Measurements from ENCODE around the gene NT5C3A.
"Not testable (repeated sequence)": the region's sequence is repeated elsewhere in the genome, so short reads cannot be mapped to it uniquely, and the experiment has no call there.

The NT5C3A gene

GRCh38 chr7:33062023-33062781, at the start of gene NT5C3A:
Gene NT5C3A (minus strand): TSS chr7:33062776. CDS start chr7:33062705, 71 bp downstream.
- DNase-seq: peak in 4 of 6 experiments; percentile 5 to 51 (median 23)

GRCh38 chr7:33111614-33112013, 49.0 kb upstream of the NT5C3A start:
- DNase-seq: no peak

- no peak for DNase-seq
Measured at GRCh38 chr7:33109758-33110238, 47.2 kb upstream of the NT5C3A start.

- DNase-seq: peak; percentile 46 to 78 (median 72)
Measured at GRCh38 chr7:33109005-33109757, 46.6 kb upstream of the NT5C3A start, which contains the start of gene RP9. Gene RP9 (minus strand): TSS chr7:33109404. CDS start chr7:33109372, 32 bp downstream.

GRCh38 chr7:33108554-33109004, 46.0 kb upstream of the NT5C3A start:
- peak in 1 of 6 experiments; percentile 8 for DNase-seq

- DNase-seq: peak in 4 of 6 experiments; percentile 5 to 46 (median 16)
Measured at GRCh38 chr7:33107136-33108066, 44.8 kb upstream of the NT5C3A start.

GRCh38 chr7:33101906-33102305, 39.3 kb upstream of the NT5C3A start:
- DNase-seq: no peak

GRCh38 chr7:33100770-33101169, 38.2 kb upstream of the NT5C3A start:
- no peak for DNase-seq

- no peak for DNase-seq
Measured at GRCh38 chr7:33099154-33099940, 36.8 kb upstream of the NT5C3A start.

GRCh38 chr7:33094745-33095275, 32.2 kb upstream of the NT5C3A start:
- DNase-seq: not testable (repeated sequence)

GRCh38 chr7:33093266-33093665, 30.7 kb upstream of the NT5C3A start:
- no peak for DNase-seq

GRCh38 chr7:33091641-33092191, 29.1 kb upstream of the NT5C3A start:
- no peak for DNase-seq

- DNase-seq: no peak
Measured at GRCh38 chr7:33091111-33091531, 28.5 kb upstream of the NT5C3A start.

GRCh38 chr7:33089142-33089541, 26.6 kb upstream of the NT5C3A start:
- no peak for DNase-seq

- no peak for DNase-seq
Measured at GRCh38 chr7:33087858-33088257, 25.3 kb upstream of the NT5C3A start.

- DNase-seq: no peak
Measured at GRCh38 chr7:33087356-33087755, 24.8 kb upstream of the NT5C3A start.

GRCh38 chr7:33079763-33080690, 17.5 kb upstream of the NT5C3A start:
- DNase-seq: no peak

- DNase-seq: no peak
Measured at GRCh38 chr7:33079096-33079495, 16.5 kb upstream of the NT5C3A start.

GRCh38 chr7:33076737-33077136, 14.2 kb upstream of the NT5C3A start:
- no peak for DNase-seq

All from stimulated activated naive CD4-positive, alpha-beta T cell (primary cell).